Muscle layer of duodenum (tissue), 2 donors: Measurements from ENCODE around the gene LCE5A.
"Not testable (repeated sequence)": the region's sequence is repeated elsewhere in the genome, so short reads cannot be mapped to it uniquely, and the experiment has no call there.

ENCODE experiments used
- H3K27ac ChIP-seq: one replicate; pipeline ENCODE4 v1.7.0; 2013; ENCODE audit warnings: mild to moderate bottlenecking, low read length
- H3K27me3 ChIP-seq: one replicate; pipeline ENCODE4 v1.7.0; 2013; ENCODE audit warnings: low read depth, mild to moderate bottlenecking, control low read depth, low read length
- H3K36me3 ChIP-seq, 2 donors: one replicate each; pipeline ENCODE4 v1.7.0; 2013; ENCODE audit warnings: low read length in 2 of 2, control low read depth in 1 of 2, mild to moderate bottlenecking in 1 of 2; ENCODE audit not compliant: insufficient read depth in 2 of 2, control insufficient read depth in 1 of 2
- H3K4me1 ChIP-seq, 2 donors: one replicate each; pipeline ENCODE4 v1.7.0; 2013; ENCODE audit warnings: low read length in 2 of 2, mild to moderate bottlenecking in 2 of 2, control low read depth in 1 of 2, moderate library complexity in 1 of 2; ENCODE audit not compliant: insufficient read depth in 2 of 2, control insufficient read depth in 1 of 2
- H3K4me3 ChIP-seq, 2 donors: one replicate each; pipeline ENCODE4 v1.7.0; 2013; ENCODE audit warnings: low read length in 2 of 2, low read depth in 1 of 2, mild to moderate bottlenecking in 1 of 2
- H3K9me3 ChIP-seq, 2 donors: one replicate each; pipeline ENCODE4 v1.7.0; 2013; ENCODE audit warnings: low read length in 2 of 2, control low read depth in 1 of 2, mild to moderate bottlenecking in 1 of 2; ENCODE audit not compliant: control insufficient read depth in 1 of 2
- donor health status: healthy.

LCE5A gene

GRCh38 chr1:152517237-152517811 lies 6.7 kb downstream of the LCE5A start:
- H3K27ac ChIP-seq: no peak overlapping the region

GRCh38 chr1:152519851-152520250 lies 9.2 kb downstream of the LCE5A start:
- Histone ChIP-seq H3K4me3 (no peak overlapping the region), H3K36me3 (no peaks in the 10 kb centered on the region), H3K27me3 (peaks cover 4% of the 10 kb centered on the region), H3K27ac (no peak overlapping the region), H3K4me1 (peaks cover 0 to 3% of the 10 kb centered on the region in 2 donors), H3K9me3 (peaks cover 0 to 7% of the 10 kb centered on the region in 2 donors)

More at GRCh38 chr1:152517237-152517811, 6.7 kb downstream of the LCE5A start:
- H3K36me3 ChIP-seq: no peaks in the 10 kb centered on the region
- H3K4me3 ChIP-seq: no peak overlapping the region
- no peaks in the 10 kb centered on the region for H3K9me3 ChIP-seq
- H3K4me1 ChIP-seq: peaks cover 0 to 3% of the 10 kb centered on the region in 2 donors
- peaks cover 13% of the 10 kb centered on the region for H3K27me3 ChIP-seq

GRCh38 chr1:152520561-152521090 lies 10.0 kb downstream of the LCE5A start:
- Histone ChIP-seq H3K9me3 (peaks cover 0 to 7% of the 10 kb centered on the region in 2 donors), H3K36me3 (no peaks in the 10 kb centered on the region), H3K27ac (no peak overlapping the region), H3K4me3 (no peak overlapping the region), H3K4me1 (peaks cover 0 to under 1% of the 10 kb centered on the region in 2 donors), H3K27me3 (peaks cover 3% of the 10 kb centered on the region)

GRCh38 chr1:152525080-152525641 lies 14.6 kb downstream of the LCE5A start:
- Histone ChIP-seq H3K27ac (no peak overlapping the region), H3K4me1 (no peaks in the 10 kb centered on the region), H3K27me3 (no peaks in the 10 kb centered on the region), H3K4me3 (no peak overlapping the region), H3K9me3 (peaks cover 0 to 7% of the 10 kb centered on the region in 2 donors), H3K36me3 (no peaks in the 10 kb centered on the region)

- no peaks in the 10 kb centered on the region for H3K4me1 ChIP-seq
- no peaks in the 10 kb centered on the region for H3K27me3 ChIP-seq
- H3K27ac ChIP-seq: no peak overlapping the region
- H3K36me3 ChIP-seq: no peaks in the 10 kb centered on the region
- peaks cover 0 to 2% of the 10 kb centered on the region in 2 donors for H3K9me3 ChIP-seq
- H3K4me3 ChIP-seq: no peak overlapping the region
Measured at GRCh38 chr1:152533327-152533938, 22.8 kb downstream of the LCE5A start.

GRCh38 chr1:152535774-152536173 lies 25.2 kb downstream of the LCE5A start:
- H3K4me1 ChIP-seq: no peaks in the 10 kb centered on the region
- H3K4me3 ChIP-seq: no peak overlapping the region
- no peaks in the 10 kb centered on the region for H3K36me3 ChIP-seq
- peaks cover 0 to 2% of the 10 kb centered on the region in 2 donors for H3K9me3 ChIP-seq
- H3K27ac ChIP-seq: no peak overlapping the region
- no peaks in the 10 kb centered on the region for H3K27me3 ChIP-seq

GRCh38 chr1:152537496-152537895 lies 26.9 kb downstream of the LCE5A start:
- Histone ChIP-seq H3K9me3 (no peaks in the 10 kb centered on the region), H3K4me3 (no peak overlapping the region)

GRCh38 chr1:152539901-152540300 lies 29.3 kb downstream of the LCE5A start:
- H3K36me3 ChIP-seq: no peaks in the 10 kb centered on the region
- H3K27ac ChIP-seq: no peak overlapping the region
- no peak overlapping the region for H3K4me3 ChIP-seq
- H3K9me3 ChIP-seq: no peaks in the 10 kb centered on the region
- H3K4me1 ChIP-seq: no peaks in the 10 kb centered on the region
- no peaks in the 10 kb centered on the region for H3K27me3 ChIP-seq

More at GRCh38 chr1:152537496-152537895, 26.9 kb downstream of the LCE5A start:
- no peaks in the 10 kb centered on the region for H3K36me3 ChIP-seq
- H3K4me1 ChIP-seq: no peaks in the 10 kb centered on the region
- no peak overlapping the region for H3K27ac ChIP-seq
- no peaks in the 10 kb centered on the region for H3K27me3 ChIP-seq

- Histone ChIP-seq H3K4me1 (no peaks in the 10 kb centered on the region), H3K27me3 (no peaks in the 10 kb centered on the region), H3K36me3 (no peaks in the 10 kb centered on the region), H3K4me3 (no peak overlapping the region), H3K27ac (no peak overlapping the region), H3K9me3 (peaks cover 0 to 7% of the 10 kb centered on the region in 2 donors)
Measured at GRCh38 chr1:152543820-152544219, 33.2 kb downstream of the LCE5A start.

- H3K4me1 ChIP-seq: no peaks in the 10 kb centered on the region
- no peaks in the 10 kb centered on the region for H3K27me3 ChIP-seq
- no peak overlapping the region for H3K4me3 ChIP-seq
- H3K9me3 ChIP-seq: peaks cover 0 to 7% of the 10 kb centered on the region in 2 donors
- no peaks in the 10 kb centered on the region for H3K36me3 ChIP-seq
- no peak overlapping the region for H3K27ac ChIP-seq
Measured at GRCh38 chr1:152546704-152547103, 36.1 kb downstream of the LCE5A start.

- not testable (repeated sequence) for H3K4me3 ChIP-seq, H3K36me3 ChIP-seq, H3K9me3 ChIP-seq, H3K27ac ChIP-seq, H3K4me1 ChIP-seq, H3K27me3 ChIP-seq
Measured at GRCh38 chr1:152548358-152548757, 37.8 kb downstream of the LCE5A start.
